ENCODE measurements around the gene PVALEF. TPM values are rescaled to one million over a fixed set of nuclear protein-coding genes. Genes with fewer than 3 reads are reported as not detected.
"Not testable (repeated sequence)": the region's sequence is repeated elsewhere in the genome, so short reads cannot be mapped to it uniquely, and the experiment has no call there.

Gene PVALEF
- total and polyA plus RNA-seq, 2 experiments from 2014 or later = 0.37 to 0.86 TPM

GRCh38 chr17:81143200-81143527 lies 22.1 kb upstream of the PVALEF start:
- DNase-seq (ENCODE audit: low read depth in 1 of 2, low spot score in 1 of 2) = no peak
- H3K4me1 ChIP-seq (ENCODE audit: low read depth) = no peaks in the 10 kb centered on the region
- H3K27ac ChIP-seq = no peak overlapping the region
- no peaks in the 10 kb centered on the region for H3K9me3 ChIP-seq (ENCODE audit: low read depth)
- H3K27me3 ChIP-seq = no peaks in the 10 kb centered on the region
- no peak overlapping the region for H3K4me3 ChIP-seq
- no peak for TF ChIP-seq CTCF (IDR thresholded peaks at IDR 0.05; ENCODE audit: low read depth, low read length)
- H3K36me3 ChIP-seq = no peaks in the 10 kb centered on the region

GRCh38 chr17:81143717-81144422 lies 21.4 kb upstream of the PVALEF start:
- H3K4me1 ChIP-seq (ENCODE audit: low read depth) = no peaks in the 10 kb centered on the region
- no peak overlapping the region for H3K4me3 ChIP-seq
- H3K27me3 ChIP-seq = no peaks in the 10 kb centered on the region
- no peaks in the 10 kb centered on the region for H3K36me3 ChIP-seq
- no peaks in the 10 kb centered on the region for H3K9me3 ChIP-seq (ENCODE audit: low read depth)
- H3K27ac ChIP-seq = no peak overlapping the region
- no peak for TF ChIP-seq CTCF (IDR thresholded peaks at IDR 0.05; ENCODE audit: low read depth, low read length)
- DNase-seq (ENCODE audit: low read depth in 1 of 2, low spot score in 1 of 2) = no peak

GRCh38 chr17:81144423-81144781 lies 20.9 kb upstream of the PVALEF start:
- DNase-seq (ENCODE audit: low read depth in 1 of 2, low spot score in 1 of 2) = no peak
- H3K27ac ChIP-seq = no peak overlapping the region
- H3K4me1 ChIP-seq (ENCODE audit: low read depth) = no peaks in the 10 kb centered on the region
- no peaks in the 10 kb centered on the region for H3K9me3 ChIP-seq (ENCODE audit: low read depth)
- H3K27me3 ChIP-seq = no peaks in the 10 kb centered on the region
- no peak overlapping the region for H3K4me3 ChIP-seq
- TF ChIP-seq CTCF (IDR thresholded peaks at IDR 0.05; ENCODE audit: low read depth, low read length) = no peak
- H3K36me3 ChIP-seq = no peaks in the 10 kb centered on the region

DNA sequence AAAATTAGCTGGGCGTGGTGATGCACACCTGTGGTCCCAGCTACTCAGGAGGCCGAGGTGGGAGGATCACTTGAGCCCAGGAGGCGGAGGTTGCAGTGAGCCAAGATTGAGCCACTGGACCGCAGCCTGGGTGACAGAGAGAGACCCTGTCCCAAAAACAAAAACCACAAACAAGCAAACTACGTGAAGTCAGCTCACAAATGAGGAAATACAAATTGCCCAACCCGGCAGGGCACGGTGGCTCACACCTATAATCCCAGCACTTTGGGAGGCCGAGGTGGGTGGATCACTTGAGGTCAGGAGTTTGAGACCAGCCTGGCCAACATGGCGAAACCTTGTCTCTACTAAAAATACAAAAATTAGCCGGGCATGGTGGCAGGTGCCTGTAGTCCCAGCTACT lies 19.1 kb upstream of the PVALEF start:
- not testable (repeated sequence) for H3K36me3 ChIP-seq; H3K4me3 ChIP-seq; DNase-seq (ENCODE audit: low read depth in 1 of 2, low spot score in 1 of 2); H3K4me1 ChIP-seq (ENCODE audit: low read depth); H3K9me3 ChIP-seq (ENCODE audit: low read depth); H3K27me3 ChIP-seq; H3K27ac ChIP-seq

- no peak for DNase-seq (ENCODE audit: low read depth in 1 of 2, low spot score in 1 of 2)
- Histone ChIP-seq H3K27ac (no peak overlapping the region), H3K27me3 (no peaks in the 10 kb centered on the region), H3K4me3 (no peak overlapping the region), H3K9me3 (ENCODE audit: low read depth) (no peaks in the 10 kb centered on the region), H3K4me1 (ENCODE audit: low read depth) (no peaks in the 10 kb centered on the region), H3K36me3 (no peaks in the 10 kb centered on the region)
- TF ChIP-seq CTCF (IDR thresholded peaks at IDR 0.05; ENCODE audit: low read depth, low read length) = no peak
These were observed 17.6 kb upstream of the PVALEF start for GRCh38 chr17:81147701-81148100.

- no peak for TF ChIP-seq CTCF (IDR thresholded peaks at IDR 0.05; ENCODE audit: low read depth, low read length)
- Histone ChIP-seq H3K4me3 (no peak overlapping the region), H3K36me3 (no peaks in the 10 kb centered on the region), H3K27me3 (no peaks in the 10 kb centered on the region), H3K4me1 (ENCODE audit: low read depth) (no peaks in the 10 kb centered on the region), H3K9me3 (ENCODE audit: low read depth) (no peaks in the 10 kb centered on the region), H3K27ac (no peak overlapping the region)
- no peak for DNase-seq (ENCODE audit: low read depth in 1 of 2, low spot score in 1 of 2)
These were observed 16.7 kb upstream of the PVALEF start for GRCh38 chr17:81148571-81148970.
